Fibroblast of villous mesenchyme (primary cell): ENCODE data around the gene NXT1. TPM values are rescaled to one million over a fixed set of nuclear protein-coding genes. Genes with fewer than 3 reads are reported as not detected.

Experiments used
- DNase-seq: peaks from one replicate; pipeline ENCODE4 v3.0.0-alpha.2; 2010; ENCODE audit warnings: low read depth
- H3K4me3 ChIP-seq: 2 replicates; pipeline ENCODE4 v1.5.1; 2011; ENCODE audit warnings: low read depth, mild to moderate bottlenecking, low read length
- total RNA-seq: library from RNA; depleted of rRNA; stranded (reverse); fragments of >200 nt; gene quantifications from 2 replicates; pipeline ENCODE4 v1.2.3, GENCODE V29; 2012
- TF ChIP-seq, protein P1 (sequence below): IDR thresholded peaks from 2 replicates; pipeline ENCODE4 v1.5.1; 2012; ENCODE audit warnings: low read depth, mild to moderate bottlenecking, low read length; ENCODE audit not compliant: insufficient read depth

NXT1 gene
- total RNA-seq, 1 donor = 22.9 TPM

DNA sequence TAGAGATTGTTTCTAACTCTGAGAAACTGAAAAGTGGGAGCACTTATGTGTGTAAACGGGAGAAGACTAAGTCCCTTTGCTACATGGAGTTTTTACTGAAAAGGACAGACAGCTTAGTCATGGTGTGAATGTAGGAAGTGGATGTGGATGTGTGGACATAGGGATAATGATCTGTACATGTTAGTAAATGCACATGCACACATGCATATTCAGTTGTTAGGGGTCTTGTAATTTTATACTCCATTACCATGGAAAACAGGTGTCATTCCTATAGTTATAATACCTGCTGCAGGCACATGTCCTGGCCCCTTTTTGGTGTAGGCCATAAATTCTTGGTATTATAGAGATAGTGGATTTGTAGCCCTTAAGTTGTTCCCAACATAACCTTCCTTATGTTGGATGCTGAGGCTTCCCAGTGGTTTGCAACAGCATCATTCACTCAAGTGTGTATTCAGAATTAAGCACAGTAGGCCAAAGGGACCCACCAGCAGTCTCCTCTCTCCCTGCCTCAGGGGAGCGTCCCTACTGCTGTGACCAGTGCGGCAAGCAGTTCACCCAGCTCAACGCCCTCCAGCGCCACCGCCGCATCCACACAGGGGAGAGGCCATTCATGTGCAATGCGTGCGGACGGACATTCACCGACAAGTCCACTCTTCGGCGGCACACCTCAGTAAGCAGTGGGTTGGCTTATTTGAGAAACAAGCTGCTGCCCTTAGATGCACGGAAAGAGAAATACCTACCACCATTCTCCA is 18.7 kb downstream of the NXT1 start:
- no peak for DNase-seq
- H3K4me3 ChIP-seq = no peak overlapping the region
- TF ChIP-seq, protein P1, sequence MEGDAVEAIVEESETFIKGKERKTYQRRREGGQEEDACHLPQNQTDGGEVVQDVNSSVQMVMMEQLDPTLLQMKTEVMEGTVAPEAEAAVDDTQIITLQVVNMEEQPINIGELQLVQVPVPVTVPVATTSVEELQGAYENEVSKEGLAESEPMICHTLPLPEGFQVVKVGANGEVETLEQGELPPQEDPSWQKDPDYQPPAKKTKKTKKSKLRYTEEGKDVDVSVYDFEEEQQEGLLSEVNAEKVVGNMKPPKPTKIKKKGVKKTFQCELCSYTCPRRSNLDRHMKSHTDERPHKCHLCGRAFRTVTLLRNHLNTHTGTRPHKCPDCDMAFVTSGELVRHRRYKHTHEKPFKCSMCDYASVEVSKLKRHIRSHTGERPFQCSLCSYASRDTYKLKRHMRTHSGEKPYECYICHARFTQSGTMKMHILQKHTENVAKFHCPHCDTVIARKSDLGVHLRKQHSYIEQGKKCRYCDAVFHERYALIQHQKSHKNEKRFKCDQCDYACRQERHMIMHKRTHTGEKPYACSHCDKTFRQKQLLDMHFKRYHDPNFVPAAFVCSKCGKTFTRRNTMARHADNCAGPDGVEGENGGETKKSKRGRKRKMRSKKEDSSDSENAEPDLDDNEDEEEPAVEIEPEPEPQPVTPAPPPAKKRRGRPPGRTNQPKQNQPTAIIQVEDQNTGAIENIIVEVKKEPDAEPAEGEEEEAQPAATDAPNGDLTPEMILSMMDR = no peak

DNA sequence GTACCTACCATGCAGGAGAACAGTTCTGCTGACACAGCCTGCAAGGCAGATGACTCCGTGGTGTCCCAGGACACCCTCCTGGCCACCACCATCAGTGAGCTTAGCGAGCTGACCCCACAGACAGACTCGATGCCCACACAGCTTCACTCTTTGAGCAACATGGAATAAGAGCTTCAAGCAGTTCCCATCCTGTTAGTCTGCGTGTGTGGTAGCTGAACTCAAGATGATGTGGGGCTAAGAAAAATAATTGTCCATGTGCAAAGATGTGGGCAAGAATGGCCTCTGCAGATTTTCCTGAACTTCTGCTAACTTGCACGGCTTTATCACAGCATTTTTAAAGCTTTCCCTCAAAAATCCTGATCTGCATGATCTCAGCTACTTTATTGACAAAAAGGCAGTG is 19.7 kb downstream of the NXT1 start:
- TF ChIP-seq, protein P1 = no peak
- no peak for DNase-seq
- H3K4me3 ChIP-seq = no peak overlapping the region

DNA sequence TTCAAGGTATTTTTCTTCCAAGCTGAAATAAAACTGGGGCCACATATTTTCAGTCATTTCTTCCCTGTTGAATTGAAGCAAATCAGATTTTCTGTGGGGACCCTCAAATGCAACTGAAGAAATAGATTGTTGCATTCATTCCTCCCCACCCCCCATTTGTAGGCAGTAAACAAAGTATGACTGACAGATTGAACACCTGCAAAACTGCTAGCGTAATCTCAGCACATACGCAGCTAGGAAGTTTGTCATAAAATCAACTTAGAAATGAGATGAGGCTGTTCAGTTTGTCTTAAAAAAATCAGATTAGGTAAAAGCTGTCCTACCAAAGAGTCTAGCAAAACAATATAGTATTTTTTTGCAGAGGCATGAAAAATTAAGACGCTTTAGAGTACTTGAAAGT is 20.3 kb downstream of the NXT1 start:
- TF ChIP-seq, protein P1 = no peak
- DNase-seq = no peak
- H3K4me3 ChIP-seq = no peak overlapping the region

DNA sequence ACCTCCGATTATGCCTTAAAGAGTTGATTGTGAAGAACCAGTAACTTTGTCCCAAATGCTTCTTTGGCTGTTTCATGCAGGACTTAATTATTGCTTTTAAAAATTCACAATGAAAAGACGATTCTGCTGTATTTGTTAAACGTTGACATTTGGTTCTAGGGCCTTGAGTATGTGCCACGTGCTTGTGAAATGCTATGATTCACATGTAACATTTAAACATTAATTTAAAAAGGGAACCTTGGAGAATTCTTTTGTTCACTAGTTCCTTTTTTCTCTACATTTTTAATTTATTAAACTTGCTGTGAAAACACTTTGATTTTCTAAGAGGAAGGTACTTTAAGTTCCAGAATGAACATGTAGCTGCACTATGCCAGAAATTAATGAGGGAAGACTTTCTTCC is 20.9 kb downstream of the NXT1 start:
- no peak for DNase-seq
- H3K4me3 ChIP-seq = no peak overlapping the region
- TF ChIP-seq, protein P1 = no peak

DNA sequence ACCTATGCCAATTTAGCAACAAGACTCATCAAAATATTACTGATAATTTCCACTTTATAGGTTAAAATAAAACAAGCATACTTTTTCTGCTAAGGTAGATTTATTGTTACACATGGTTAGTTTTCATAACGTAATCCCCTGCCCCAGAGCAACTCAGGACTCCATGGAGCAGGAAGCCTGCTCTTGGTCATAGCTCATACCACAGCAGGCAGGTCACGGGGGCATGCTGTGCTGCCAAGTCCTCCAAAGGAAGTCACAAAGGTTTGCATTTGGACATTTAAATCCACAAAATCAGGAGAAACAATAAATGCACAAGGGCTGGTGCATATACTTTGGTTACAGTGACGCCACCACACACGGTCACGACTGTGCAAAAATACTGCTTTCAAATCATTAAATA is 23.9 kb downstream of the NXT1 start:
- DNase-seq = no peak
- H3K4me3 ChIP-seq = no peak overlapping the region
- TF ChIP-seq, protein P1 = no peak

DNA sequence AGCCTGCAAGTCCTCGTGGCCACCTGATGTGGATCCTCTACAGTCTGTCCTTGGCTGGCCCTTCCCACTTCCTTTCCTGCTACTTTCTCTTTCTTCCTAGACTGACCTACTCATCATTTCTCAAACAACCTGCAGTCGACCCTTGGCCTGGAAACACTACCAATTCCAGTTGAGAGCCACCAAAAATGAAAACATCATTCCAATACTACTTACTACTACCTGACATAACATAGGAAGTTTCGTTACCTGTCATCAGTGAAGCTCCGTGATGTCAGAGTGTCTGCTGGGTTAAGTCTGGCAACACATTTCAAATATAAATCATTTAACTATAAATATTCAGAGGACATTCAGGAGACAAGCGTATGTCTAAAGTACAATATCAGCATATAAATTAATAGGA is 25.2 kb downstream of the NXT1 start:
- no peak overlapping the region for H3K4me3 ChIP-seq
- TF ChIP-seq, protein P1 = no peak
- no peak for DNase-seq

DNA sequence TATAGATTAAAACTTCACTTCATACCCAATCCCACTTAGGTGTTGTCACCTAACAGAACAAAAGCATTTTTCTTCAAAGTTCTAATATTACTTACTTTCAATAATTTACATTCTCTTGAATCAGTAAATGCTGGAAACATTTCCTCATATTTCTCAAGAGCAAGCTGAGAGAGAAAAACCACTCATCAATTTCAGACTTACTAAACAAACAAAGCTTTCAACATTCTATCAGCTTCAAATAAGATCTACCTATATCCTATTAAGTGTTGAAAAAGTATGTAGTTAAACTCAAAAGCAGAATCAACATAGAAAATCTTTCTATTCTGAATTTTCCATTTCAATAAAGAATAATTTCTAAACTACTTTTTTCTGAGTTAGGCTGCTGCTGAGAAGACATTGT is 29.2 kb downstream of the NXT1 start:
- TF ChIP-seq, protein P1 = no peak
- no peak for DNase-seq

More for the DNA sequence above, 29.2 kb downstream of the NXT1 start:
- H3K4me3 ChIP-seq = no peak overlapping the region
